Esophagus muscularis mucosa (tissue), 3 donors: ENCODE data around the gene GPC6.

Experiments
- CTCF ChIP-seq, 3 experiments: fragments of 200-600 bp in 2 of 3; fragments of 450-650 bp in 1 of 3; sonication (generic) in 2 of 3; IDR thresholded peaks; one replicate each; pipeline ENCODE4 v1.5.1; 2017 to 2019; ENCODE audit warnings: antibody characterized with exemption in 3 of 3, mild to moderate bottlenecking in 2 of 3, moderate library complexity in 1 of 3
- EP300 ChIP-seq: sonication (generic); formaldehyde crosslinking; IDR thresholded peaks from one replicate; pipeline ENCODE4 v1.6.1; 2017; ENCODE audit warnings: antibody characterized with exemption

GRCh38 chr13:93843082-93843481 lies 616.5 kb downstream of the GPC6 start:
- TF ChIP-seq CTCF (IDR thresholded peaks at IDR 0.05) (no peak), EP300 (no peak)
